GM12892 (cell line): Measurements from ENCODE around the gene ARSA.

Experiments used
- POLR2A ChIP-seq: IDR thresholded peaks from 2 replicates; pipeline ENCODE4 v1.6.1; 2011; ENCODE audit warnings: low read depth, low read length, control low read depth
- POLR2AphosphoS5 ChIP-seq: IDR thresholded peaks from 2 replicates; pipeline ENCODE4 v1.6.1; 2011; ENCODE audit warnings: low read depth, low read length, control low read depth
- TAF1 ChIP-seq: IDR thresholded peaks from 2 replicates; pipeline ENCODE4 v1.6.1; 2011; ENCODE audit warnings: low read depth, mild to moderate bottlenecking, control low read depth, low read length, borderline replicate concordance

DNA sequence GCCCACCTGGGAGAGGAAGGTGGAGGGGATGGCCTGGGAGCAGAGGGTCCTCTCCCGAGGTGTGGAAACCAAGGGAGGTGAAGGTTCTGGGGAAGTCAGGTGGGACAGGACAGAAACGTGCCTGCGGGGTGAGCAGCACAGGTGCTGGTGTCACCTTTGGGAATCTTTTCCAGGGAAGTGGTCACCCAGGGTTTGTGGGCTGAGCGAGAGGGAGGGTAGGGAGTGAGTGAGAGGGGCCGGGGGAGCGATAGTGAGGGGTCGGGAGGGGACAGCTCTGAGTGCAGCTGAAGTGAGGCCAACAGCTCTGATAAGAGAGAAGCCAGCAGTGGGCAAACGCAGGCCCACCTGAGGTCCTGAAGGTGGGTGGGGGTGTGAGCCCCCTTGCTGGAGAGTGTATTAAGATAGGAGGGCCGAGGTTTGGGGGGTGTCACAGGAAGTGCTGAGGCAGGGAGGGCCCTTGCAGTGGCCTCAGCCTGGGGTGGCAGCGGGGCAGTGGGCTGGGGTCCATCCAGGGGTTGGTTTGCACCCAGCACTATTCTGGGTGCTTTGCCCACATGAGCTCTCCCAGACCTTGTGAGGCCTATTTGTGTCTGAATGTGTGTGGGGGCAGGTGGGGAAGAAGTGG is 43.1 kb upstream of the ARSA start:
- TF ChIP-seq TAF1 (no peak), POLR2AphosphoS5 (no peak), POLR2A (no peak)
